BLaER1 (cell line): ENCODE measurements around the gene COL4A1.

Experiments
- H3K27ac ChIP-seq: shearing (Covaris generic); formaldehyde crosslinking; 2 replicates; pipeline ENCODE4 v1.8.1; 2022
- H3K27me3 ChIP-seq: shearing (Covaris generic); formaldehyde crosslinking; 2 replicates; pipeline ENCODE4 v1.8.1; 2022
- H3K36me3 ChIP-seq: shearing (Covaris generic); formaldehyde crosslinking; 2 replicates; pipeline ENCODE4 v1.8.1; 2022
- H3K4me1 ChIP-seq: shearing (Covaris generic); formaldehyde crosslinking; 2 replicates; pipeline ENCODE4 v1.8.1; 2022
- H3K4me2 ChIP-seq: shearing (Covaris generic); formaldehyde crosslinking; 2 replicates; pipeline ENCODE4 v1.8.1; 2022
- H3K4me3 ChIP-seq: shearing (Covaris generic); formaldehyde crosslinking; 2 replicates; pipeline ENCODE4 v1.8.1; 2022
- H3K9ac ChIP-seq: shearing (Covaris generic); formaldehyde crosslinking; 2 replicates; pipeline ENCODE4 v1.8.1; 2022
- H3K9me3 ChIP-seq: shearing (Covaris generic); formaldehyde crosslinking; 2 replicates; pipeline ENCODE4 v1.8.1; 2022
- H4K20me1 ChIP-seq: shearing (Covaris generic); formaldehyde crosslinking; 2 replicates; pipeline ENCODE4 v1.8.1; 2022
- Cebpa-rat ChIP-seq: shearing (Covaris generic); IDR thresholded peaks from 2 replicates; pipeline ENCODE4 v1.8.1; 2022

Gene COL4A1

GRCh38 chr13:110310541-110311442 lies 3.8 kb upstream of the COL4A1 start:
- no peak overlapping the region for H3K9ac ChIP-seq
- no peak overlapping the region for H3K27ac ChIP-seq
- H3K27me3 ChIP-seq, result peaks cover 78% of the 10 kb centered on the region
- H3K9me3 ChIP-seq, result peaks cover 18% of the 10 kb centered on the region; the same call in 1 of the 2 replicates
- peaks cover 20% of the 10 kb centered on the region; the same call in 1 of the 2 replicates for H4K20me1 ChIP-seq
- no peak overlapping the region for H3K4me3 ChIP-seq
- TF ChIP-seq Cebpa-rat, result no peak
- peaks cover 25% of the 10 kb centered on the region for H3K4me1 ChIP-seq
- H3K36me3 ChIP-seq, result no peaks in the 10 kb centered on the region
- no peak overlapping the region for H3K4me2 ChIP-seq

- peaks cover 87% of the 10 kb centered on the region for H3K27me3 ChIP-seq
- H3K4me2 ChIP-seq, result no peak overlapping the region
- H4K20me1 ChIP-seq, result peaks cover 20% of the 10 kb centered on the region; the same call in 1 of the 2 replicates
- TF ChIP-seq Cebpa-rat, result no peak
- peaks cover 33% of the 10 kb centered on the region for H3K4me1 ChIP-seq
- peaks cover 18% of the 10 kb centered on the region; the same call in 1 of the 2 replicates for H3K9me3 ChIP-seq
- H3K4me3 ChIP-seq, result no peak overlapping the region
- no peak overlapping the region for H3K27ac ChIP-seq
- no peaks in the 10 kb centered on the region for H3K36me3 ChIP-seq
- H3K9ac ChIP-seq, result no peak overlapping the region
These were observed 2.9 kb upstream of the COL4A1 start for GRCh38 chr13:110309661-110310524.

GRCh38 chr13:110308656-110309359 lies 1.9 kb upstream of the COL4A1 start:
- H4K20me1 ChIP-seq, result peaks cover 20% of the 10 kb centered on the region; the same call in 1 of the 2 replicates
- no peak for TF ChIP-seq Cebpa-rat
- H3K27ac ChIP-seq, result no peak overlapping the region
- no peak overlapping the region for H3K4me2 ChIP-seq
- no peak overlapping the region for H3K4me3 ChIP-seq
- H3K4me1 ChIP-seq, result peaks cover 33% of the 10 kb centered on the region
- H3K9ac ChIP-seq, result no peak overlapping the region
- H3K36me3 ChIP-seq, result no peaks in the 10 kb centered on the region
- H3K9me3 ChIP-seq, result peaks cover 18% of the 10 kb centered on the region; the same call in 1 of the 2 replicates
- H3K27me3 ChIP-seq, result peaks cover 93% of the 10 kb centered on the region

- Histone ChIP-seq H4K20me1 (peaks cover 20% of the 10 kb centered on the region; the same call in 1 of the 2 replicates), H3K27ac (no peak overlapping the region), H3K27me3 (peaks cover 99% of the 10 kb centered on the region), H3K9ac (no peak overlapping the region), H3K9me3 (peaks cover 18% of the 10 kb centered on the region; the same call in 1 of the 2 replicates), H3K4me1 (peaks cover 33% of the 10 kb centered on the region), H3K4me3 (peak overlapping the region; percentile 47; the same call in 1 of the 2 replicates), H3K36me3 (no peaks in the 10 kb centered on the region), H3K4me2 (peak overlapping the region; percentile 58)
- TF ChIP-seq Cebpa-rat, result no peak
These were observed 1.1 kb upstream of the COL4A1 start for GRCh38 chr13:110307767-110308655.

- Histone ChIP-seq H3K4me2 (peak overlapping the region; percentile 58), H3K4me3 (peak overlapping the region; percentile 47), H4K20me1 (peaks cover 20% of the 10 kb centered on the region; the same call in 1 of the 2 replicates), H3K4me1 (peaks cover 33% of the 10 kb centered on the region), H3K9me3 (peaks cover 18% of the 10 kb centered on the region; the same call in 1 of the 2 replicates), H3K27ac (no peak overlapping the region), H3K27me3 (peaks cover 88% of the 10 kb centered on the region), H3K9ac (no peak overlapping the region), H3K36me3 (no peaks in the 10 kb centered on the region)
- no peak for TF ChIP-seq Cebpa-rat
These were observed 507 bp downstream of the COL4A1 start for GRCh38 chr13:110306340-110306959.

- H3K27ac ChIP-seq, result no peak overlapping the region
- TF ChIP-seq Cebpa-rat, result no peak
- peaks cover 82% of the 10 kb centered on the region for H3K27me3 ChIP-seq
- H3K9me3 ChIP-seq, result peaks cover 18% of the 10 kb centered on the region; the same call in 1 of the 2 replicates
- no peaks in the 10 kb centered on the region for H3K36me3 ChIP-seq
- H3K9ac ChIP-seq, result no peak overlapping the region
- peaks cover 20% of the 10 kb centered on the region; the same call in 1 of the 2 replicates for H4K20me1 ChIP-seq
- no peak overlapping the region for H3K4me3 ChIP-seq
- H3K4me2 ChIP-seq, result peak overlapping the region; percentile 58
- peaks cover 33% of the 10 kb centered on the region for H3K4me1 ChIP-seq
These were observed 1.0 kb downstream of the COL4A1 start for GRCh38 chr13:110305949-110306339.

- TF ChIP-seq Cebpa-rat, result no peak
- Histone ChIP-seq H3K9ac (no peak overlapping the region), H3K4me1 (peaks cover 33% of the 10 kb centered on the region), H3K36me3 (no peaks in the 10 kb centered on the region), H3K27ac (no peak overlapping the region), H3K9me3 (peaks cover 18% of the 10 kb centered on the region; the same call in 1 of the 2 replicates), H3K4me2 (peak overlapping the region; percentile 58), H3K4me3 (no peak overlapping the region), H4K20me1 (peaks cover 20% of the 10 kb centered on the region; the same call in 1 of the 2 replicates), H3K27me3 (peaks cover 78% of the 10 kb centered on the region)
These were observed 1.4 kb downstream of the COL4A1 start for GRCh38 chr13:110305544-110305943.

- Histone ChIP-seq H3K4me3 (no peak overlapping the region), H3K27ac (no peak overlapping the region), H3K36me3 (no peaks in the 10 kb centered on the region), H3K9ac (no peak overlapping the region), H3K9me3 (peaks cover 18% of the 10 kb centered on the region; the same call in 1 of the 2 replicates), H3K4me2 (peak overlapping the region; percentile 58; the same call in 1 of the 2 replicates), H3K4me1 (peaks cover 33% of the 10 kb centered on the region), H3K27me3 (peaks cover 73% of the 10 kb centered on the region), H4K20me1 (peaks cover 20% of the 10 kb centered on the region; the same call in 1 of the 2 replicates)
- TF ChIP-seq Cebpa-rat, result no peak
These were observed 2.0 kb downstream of the COL4A1 start for GRCh38 chr13:110305001-110305400.
